ENCODE data around the gene SOCS3.

DNA sequence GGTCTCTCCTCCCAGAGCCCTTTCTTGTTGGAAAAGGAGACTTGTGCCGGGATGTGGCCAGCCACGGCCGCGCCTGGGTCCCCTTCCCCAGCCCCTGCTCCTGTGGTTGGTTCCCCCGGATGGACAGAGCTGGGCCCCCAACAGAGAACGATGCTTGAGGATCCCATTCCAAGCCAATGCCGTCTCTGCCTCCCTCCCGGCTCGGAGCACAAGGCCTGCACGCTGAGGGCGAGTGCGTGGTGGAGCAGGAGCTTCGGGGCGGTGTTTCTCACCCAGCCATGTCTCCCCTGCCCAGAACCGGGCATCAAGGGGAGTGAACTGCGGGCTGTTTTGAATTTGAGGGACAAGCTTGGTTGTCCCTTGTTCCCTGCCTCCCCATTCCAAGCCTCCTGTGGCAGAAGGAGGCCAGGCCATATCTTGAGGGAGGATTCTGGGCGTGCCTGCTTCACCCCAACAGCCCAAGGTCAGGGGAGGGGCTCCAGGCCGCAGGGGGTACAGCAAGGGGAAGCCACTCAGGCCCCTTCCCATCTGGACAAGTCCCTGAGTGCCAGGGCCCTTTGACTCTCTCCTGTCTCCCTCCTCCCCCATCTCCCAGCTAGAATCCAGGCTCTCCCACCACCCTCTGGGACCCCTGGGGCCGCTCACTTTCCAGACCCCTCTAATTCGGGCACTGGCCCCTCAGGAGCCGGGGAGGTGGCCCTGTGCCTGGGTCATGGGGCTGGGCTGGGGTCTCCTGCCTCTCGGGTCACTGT lies 43.6 kb downstream of the SOCS3 start:
- TF ChIP-seq, protein P1, sequence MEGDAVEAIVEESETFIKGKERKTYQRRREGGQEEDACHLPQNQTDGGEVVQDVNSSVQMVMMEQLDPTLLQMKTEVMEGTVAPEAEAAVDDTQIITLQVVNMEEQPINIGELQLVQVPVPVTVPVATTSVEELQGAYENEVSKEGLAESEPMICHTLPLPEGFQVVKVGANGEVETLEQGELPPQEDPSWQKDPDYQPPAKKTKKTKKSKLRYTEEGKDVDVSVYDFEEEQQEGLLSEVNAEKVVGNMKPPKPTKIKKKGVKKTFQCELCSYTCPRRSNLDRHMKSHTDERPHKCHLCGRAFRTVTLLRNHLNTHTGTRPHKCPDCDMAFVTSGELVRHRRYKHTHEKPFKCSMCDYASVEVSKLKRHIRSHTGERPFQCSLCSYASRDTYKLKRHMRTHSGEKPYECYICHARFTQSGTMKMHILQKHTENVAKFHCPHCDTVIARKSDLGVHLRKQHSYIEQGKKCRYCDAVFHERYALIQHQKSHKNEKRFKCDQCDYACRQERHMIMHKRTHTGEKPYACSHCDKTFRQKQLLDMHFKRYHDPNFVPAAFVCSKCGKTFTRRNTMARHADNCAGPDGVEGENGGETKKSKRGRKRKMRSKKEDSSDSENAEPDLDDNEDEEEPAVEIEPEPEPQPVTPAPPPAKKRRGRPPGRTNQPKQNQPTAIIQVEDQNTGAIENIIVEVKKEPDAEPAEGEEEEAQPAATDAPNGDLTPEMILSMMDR (IDR thresholded peaks at IDR 0.05): no peak
- TF ChIP-seq POLR2A (IDR thresholded peaks at IDR 0.05) (peak in 1 of 2 donors; percentile 22), EP300 (IDR thresholded peaks at IDR 0.05) (no peak)

All from tibial nerve (tissue), 4 donors.